SU-DHL-6 (cell line): Measurements from ENCODE around the gene DPCD.

Experiments used
- H2AFZ ChIP-seq: fragments of 200-600 bp; sonication (generic); 2 replicates; pipeline ENCODE4 v1.6.1; 2014; ENCODE audit warnings: low read depth, mild to moderate bottlenecking, moderate library complexity, mixed read lengths, antibody characterized with exemption, low read length; ENCODE audit not compliant: severe bottlenecking
- H3F3A ChIP-seq: fragments of 200-600 bp; shearing (Covaris generic); 2 replicates; pipeline ENCODE4 v1.6.0; 2016; ENCODE audit warnings: antibody characterized with exemption, mild to moderate bottlenecking; ENCODE audit not compliant: insufficient read depth
- H3K27ac ChIP-seq: fragments of 200-600 bp; sonication (generic); 2 replicates; pipeline ENCODE4 v1.5.1; 2016; ENCODE audit warnings: low read depth, mild to moderate bottlenecking, low read length, moderate library complexity, mixed read lengths
- H3K27me3 ChIP-seq: fragments of 200-600 bp; sonication (generic), shearing (Covaris generic); 2 replicates; pipeline ENCODE4 v1.6.0; 2014; ENCODE audit warnings: mild to moderate bottlenecking, low read length
- H3K36me3 ChIP-seq: fragments of 200-600 bp; sonication (generic); 2 replicates; pipeline ENCODE4 v1.6.1; 2014; ENCODE audit warnings: mild to moderate bottlenecking, low read length, mixed read lengths
- H3K4me2 ChIP-seq: fragments of 300-600, 200-600 bp; shearing (Covaris generic), sonication (generic); 2 replicates; pipeline ENCODE4 v1.6.0; 2014; ENCODE audit warnings: low read length, low read depth, mild to moderate bottlenecking; ENCODE audit not compliant: poor library complexity, severe bottlenecking
- H3K4me3 ChIP-seq: fragments of 200-600 bp; sonication (generic); 2 replicates; pipeline ENCODE4 v1.5.1; 2014; ENCODE audit warnings: antibody characterized with exemption, low read length, mild to moderate bottlenecking, mixed read lengths; ENCODE audit not compliant: insufficient read depth, poor library complexity, severe bottlenecking
- H3K79me2 ChIP-seq: fragments of 200-600 bp; sonication (generic); 2 replicates; pipeline ENCODE4 v1.6.1; 2014; ENCODE audit warnings: mild to moderate bottlenecking, low read length, moderate library complexity; ENCODE audit not compliant: insufficient read depth
- H3K9ac ChIP-seq: fragments of 200-600 bp; sonication (generic); 2 replicates; pipeline ENCODE4 v1.7.0; 2014; ENCODE audit warnings: mild to moderate bottlenecking, low read length
- H3K9me2 ChIP-seq: fragments of 200-600 bp; sonication (generic); replicated peaks from 2 replicates; pipeline ENCODE4 v1.6.1; 2014; ENCODE audit warnings: low read length; ENCODE audit not compliant: insufficient read depth
- H3K9me3 ChIP-seq: fragments of 200-600 bp; sonication (generic); 2 replicates; pipeline ENCODE4 v1.6.1; 2014; ENCODE audit warnings: low read length, mixed read lengths; ENCODE audit not compliant: insufficient read depth
- H4K20me1 ChIP-seq: fragments of 200-600 bp; sonication (generic); 2 replicates; pipeline ENCODE4 v1.6.1; 2014; ENCODE audit warnings: low read depth, mild to moderate bottlenecking, antibody characterized with exemption, low read length, moderate library complexity, mixed read lengths
- EZH2phosphoT487 ChIP-seq: fragments of 200-600 bp; sonication (generic), shearing (Covaris generic); conservative IDR thresholded peaks from 2 replicates; pipeline ENCODE4 v1.6.1; 2018; ENCODE audit warnings: mild to moderate bottlenecking, antibody characterized with exemption, low read length, moderate library complexity, mixed read lengths
- TF ChIP-seq, protein P1 (sequence below): fragments of 200-600 bp; sonication (generic); IDR thresholded peaks from one replicate; pipeline ENCODE4 v1.5.1; 2017; ENCODE audit warnings: antibody characterized with exemption, mild to moderate bottlenecking, low read length, moderate library complexity; ENCODE audit not compliant: insufficient read depth, poor library complexity, severe bottlenecking

Gene DPCD

DNA sequence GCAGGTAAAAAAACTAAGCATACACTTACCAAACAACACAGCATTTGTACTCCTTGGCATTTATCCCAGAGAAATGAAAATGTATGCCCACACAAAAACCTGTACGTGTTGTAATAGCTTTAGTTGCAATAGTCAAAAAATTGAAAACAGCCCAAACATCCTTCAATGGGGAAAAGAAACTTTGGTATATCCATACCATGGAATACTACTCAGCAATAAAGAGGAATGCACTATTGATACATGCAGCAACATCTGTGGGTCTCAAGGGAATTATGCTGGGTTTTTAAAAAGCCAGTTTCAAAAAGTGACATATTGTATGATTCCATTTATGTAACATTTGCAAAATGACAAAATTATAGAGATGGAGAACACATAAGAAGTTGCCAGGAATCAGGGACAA, 35.4 kb downstream of the DPCD start:
- H3K4me2 ChIP-seq: no peak overlapping the region
- H3K9ac ChIP-seq: no peak overlapping the region
- no peaks in the 10 kb centered on the region for H3K9me3 ChIP-seq
- 0 out of 2 replicates have a peak, but pooled peaks cover 6% of the 10 kb centered on the region for H3K36me3 ChIP-seq
- TF ChIP-seq EZH2phosphoT487: no peak
- TF ChIP-seq, protein P1, sequence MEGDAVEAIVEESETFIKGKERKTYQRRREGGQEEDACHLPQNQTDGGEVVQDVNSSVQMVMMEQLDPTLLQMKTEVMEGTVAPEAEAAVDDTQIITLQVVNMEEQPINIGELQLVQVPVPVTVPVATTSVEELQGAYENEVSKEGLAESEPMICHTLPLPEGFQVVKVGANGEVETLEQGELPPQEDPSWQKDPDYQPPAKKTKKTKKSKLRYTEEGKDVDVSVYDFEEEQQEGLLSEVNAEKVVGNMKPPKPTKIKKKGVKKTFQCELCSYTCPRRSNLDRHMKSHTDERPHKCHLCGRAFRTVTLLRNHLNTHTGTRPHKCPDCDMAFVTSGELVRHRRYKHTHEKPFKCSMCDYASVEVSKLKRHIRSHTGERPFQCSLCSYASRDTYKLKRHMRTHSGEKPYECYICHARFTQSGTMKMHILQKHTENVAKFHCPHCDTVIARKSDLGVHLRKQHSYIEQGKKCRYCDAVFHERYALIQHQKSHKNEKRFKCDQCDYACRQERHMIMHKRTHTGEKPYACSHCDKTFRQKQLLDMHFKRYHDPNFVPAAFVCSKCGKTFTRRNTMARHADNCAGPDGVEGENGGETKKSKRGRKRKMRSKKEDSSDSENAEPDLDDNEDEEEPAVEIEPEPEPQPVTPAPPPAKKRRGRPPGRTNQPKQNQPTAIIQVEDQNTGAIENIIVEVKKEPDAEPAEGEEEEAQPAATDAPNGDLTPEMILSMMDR: no peak
- no peak overlapping the region for H3K27ac ChIP-seq
- H2AFZ ChIP-seq: no peak overlapping the region
- H4K20me1 ChIP-seq: no peaks in the 10 kb centered on the region
- no peaks in the 10 kb centered on the region for H3K27me3 ChIP-seq
- H3K4me3 ChIP-seq: no peak overlapping the region
- H3K79me2 ChIP-seq: peaks cover 8% of the 10 kb centered on the region; the same call in 1 of the 2 replicates
- H3K9me2 ChIP-seq: no peaks in the 10 kb centered on the region
- no peaks in the 10 kb centered on the region for H3F3A ChIP-seq

DNA sequence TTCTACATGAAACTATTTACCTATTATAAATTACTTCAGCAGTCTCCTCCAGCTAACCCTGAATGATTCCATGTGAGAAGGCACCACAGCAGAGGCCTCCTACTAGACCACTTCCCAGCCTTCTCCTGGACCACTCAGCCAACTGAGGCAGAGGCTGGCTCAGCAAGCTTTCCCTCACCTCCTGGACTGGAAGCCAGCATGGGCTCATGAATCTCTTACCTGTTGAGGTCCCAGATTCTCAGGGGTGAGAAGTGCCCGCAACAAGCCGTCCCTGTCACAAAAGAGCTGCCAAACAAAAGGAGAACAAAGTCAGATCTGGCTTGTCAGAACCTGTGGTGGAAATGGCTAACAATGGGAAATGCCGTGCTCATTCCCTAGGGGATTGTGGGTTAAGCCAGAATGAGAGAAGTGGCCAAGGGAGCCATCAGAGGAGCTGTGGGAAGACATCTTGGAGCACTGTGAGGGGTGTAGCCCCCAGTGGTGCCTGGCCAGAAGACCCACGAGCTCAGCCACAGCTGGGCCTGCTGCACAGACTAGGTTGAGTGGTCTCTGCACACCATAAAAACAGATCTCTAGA, 36.5 kb downstream of the DPCD start:
- H3K4me2 ChIP-seq: no peak overlapping the region
- no peaks in the 10 kb centered on the region for H3K27me3 ChIP-seq
- TF ChIP-seq, protein P1: no peak
- TF ChIP-seq EZH2phosphoT487: no peak
- no peaks in the 10 kb centered on the region for H3F3A ChIP-seq
- H3K4me3 ChIP-seq: no peak overlapping the region
- H3K27ac ChIP-seq: no peak overlapping the region
- H4K20me1 ChIP-seq: no peaks in the 10 kb centered on the region
- H3K9ac ChIP-seq: no peak overlapping the region
- peaks cover 8% of the 10 kb centered on the region; the same call in 1 of the 2 replicates for H3K79me2 ChIP-seq
- H3K9me3 ChIP-seq: no peaks in the 10 kb centered on the region
- H2AFZ ChIP-seq: no peak overlapping the region
- H3K9me2 ChIP-seq: no peaks in the 10 kb centered on the region
- H3K36me3 ChIP-seq: 0 out of 2 replicates have a peak, but pooled peaks cover 6% of the 10 kb centered on the region

DNA sequence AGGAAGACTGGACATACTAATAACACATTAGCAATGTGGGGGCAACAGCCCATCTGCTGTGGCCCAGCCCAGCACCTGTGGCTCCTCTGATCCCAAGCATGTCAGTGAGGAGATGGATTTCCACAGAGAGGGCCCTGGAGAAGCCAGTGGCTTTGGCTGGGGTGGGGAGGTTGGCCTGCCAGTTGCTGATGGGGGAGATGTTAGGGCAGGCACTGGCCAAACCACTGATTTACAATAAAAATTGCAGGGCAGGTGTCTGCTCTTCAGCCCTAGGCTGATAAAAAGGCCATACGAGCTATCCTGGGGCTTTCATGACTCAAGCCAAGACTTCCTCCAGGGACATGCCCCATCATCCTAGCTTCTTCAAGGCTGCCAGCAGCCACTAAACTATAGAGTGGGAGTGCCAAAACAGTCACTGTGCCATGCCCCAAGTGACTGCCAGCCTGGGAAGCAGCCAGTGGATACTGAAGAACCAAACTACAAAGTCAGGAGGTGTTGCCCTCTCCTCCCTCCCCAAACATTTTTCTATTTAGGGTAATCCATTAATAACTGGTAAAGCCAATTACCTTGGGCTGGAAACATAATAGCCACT, 37.8 kb downstream of the DPCD start:
- Histone ChIP-seq H3F3A (no peaks in the 10 kb centered on the region), H4K20me1 (no peaks in the 10 kb centered on the region), H3K27ac (no peak overlapping the region), H3K9ac (no peak overlapping the region), H2AFZ (no peak overlapping the region), H3K36me3 (0 out of 2 replicates have a peak, but pooled peaks cover 6% of the 10 kb centered on the region), H3K9me3 (no peaks in the 10 kb centered on the region), H3K4me3 (no peak overlapping the region), H3K79me2 (peaks cover 8% of the 10 kb centered on the region; the same call in 1 of the 2 replicates), H3K9me2 (no peaks in the 10 kb centered on the region), H3K4me2 (no peak overlapping the region), H3K27me3 (no peaks in the 10 kb centered on the region)
- TF ChIP-seq, protein P1: no peak
- TF ChIP-seq EZH2phosphoT487: no peak
